ENCODE data around the gene COPS2. TPM values are rescaled to one million over a fixed set of nuclear protein-coding genes. Genes with fewer than 3 reads are reported as not detected.

The COPS2 gene
- total and polyA plus RNA-seq, 2 of the 13 experiments (the other 11 are each of a cell fraction or from before 2014, with no cell fraction given), result 37.8 to 66.3 TPM

DNA sequence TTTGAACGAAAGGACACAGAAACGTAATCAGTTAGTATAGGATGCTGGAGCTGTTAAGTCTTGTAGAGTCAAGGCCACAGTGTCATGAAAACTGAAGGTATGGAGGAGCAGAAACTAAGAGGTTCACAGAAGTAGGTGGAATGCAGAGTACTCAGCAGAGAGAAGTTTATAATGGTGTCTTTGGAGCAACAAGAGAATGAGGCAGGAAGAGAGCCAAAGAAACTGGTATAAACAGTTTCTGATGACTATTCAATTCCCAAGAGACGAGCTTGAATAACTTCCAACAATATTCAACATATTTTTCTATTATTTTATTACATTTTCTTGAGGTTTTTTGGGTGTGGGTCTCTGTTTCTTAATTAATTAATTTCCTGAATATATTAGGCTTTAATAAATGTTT, 44.3 kb upstream of the COPS2 start (continued):
- TF ChIP-seq, protein P1, sequence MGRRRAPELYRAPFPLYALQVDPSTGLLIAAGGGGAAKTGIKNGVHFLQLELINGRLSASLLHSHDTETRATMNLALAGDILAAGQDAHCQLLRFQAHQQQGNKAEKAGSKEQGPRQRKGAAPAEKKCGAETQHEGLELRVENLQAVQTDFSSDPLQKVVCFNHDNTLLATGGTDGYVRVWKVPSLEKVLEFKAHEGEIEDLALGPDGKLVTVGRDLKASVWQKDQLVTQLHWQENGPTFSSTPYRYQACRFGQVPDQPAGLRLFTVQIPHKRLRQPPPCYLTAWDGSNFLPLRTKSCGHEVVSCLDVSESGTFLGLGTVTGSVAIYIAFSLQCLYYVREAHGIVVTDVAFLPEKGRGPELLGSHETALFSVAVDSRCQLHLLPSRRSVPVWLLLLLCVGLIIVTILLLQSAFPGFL (CRISPR knock-in tag; IDR thresholded peaks at IDR 0.05), result no peak
- TF ChIP-seq ZNF850 (CRISPR knock-in tag; conservative IDR thresholded peaks at IDR 0.05), result no peak
- no peak for TF ChIP-seq IRF2 (CRISPR knock-in tag; IDR thresholded peaks at IDR 0.05)
- TF ChIP-seq, protein P2, sequence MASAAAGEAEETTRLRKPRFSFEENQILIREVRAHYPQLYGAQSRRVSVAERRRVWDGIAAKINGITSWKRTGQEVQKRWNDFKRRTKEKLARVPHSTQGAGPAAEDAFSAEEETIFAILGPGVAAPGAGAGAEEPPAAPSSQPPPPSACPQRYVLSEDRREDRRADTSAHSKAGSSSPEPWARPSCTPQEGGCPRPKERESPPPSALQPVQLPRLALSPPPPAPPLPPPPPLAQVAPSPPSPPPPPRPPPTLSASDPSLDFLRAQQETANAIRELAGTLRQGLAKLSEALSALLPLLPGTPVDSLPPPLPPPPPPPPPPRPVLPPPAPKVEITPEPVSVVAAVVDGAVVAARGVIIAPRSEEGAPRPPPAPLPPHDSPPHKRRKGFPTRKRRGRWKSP (CRISPR knock-in tag; IDR thresholded peaks at IDR 0.05), result no peak
- TF ChIP-seq SP4 (CRISPR knock-in tag; IDR thresholded peaks at IDR 0.05), result no peak
- TF ChIP-seq ZIK1 (CRISPR knock-in tag; IDR thresholded peaks at IDR 0.05; ENCODE audit: borderline replicate concordance, low read depth), result no peak

DNA sequence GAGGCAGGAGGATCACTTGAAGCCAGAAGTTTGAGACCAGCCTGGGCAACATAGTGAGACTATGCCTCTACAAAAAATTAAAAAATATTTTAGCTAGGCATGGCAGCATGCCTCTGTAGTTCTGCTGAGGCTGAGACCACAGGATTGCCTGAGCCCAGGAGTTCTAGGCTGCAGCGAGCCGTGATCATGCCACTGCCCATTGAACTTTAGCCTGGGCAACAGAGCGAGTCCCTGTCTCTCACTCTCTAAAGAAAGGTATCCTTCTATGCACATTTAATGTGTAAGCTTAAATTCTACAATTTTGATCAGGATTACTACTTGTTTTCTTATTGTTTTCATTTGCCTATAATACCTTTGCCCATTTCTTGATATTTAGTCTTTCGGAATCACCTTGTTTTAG, 41.5 kb upstream of the COPS2 start:
- ChIA-PET CTCF (ENCODE audit: low intra/inter-chr PET ratio, low total read pairs) (no interaction called here), POLR2A (no interaction called here)
- no peak for ATAC-seq
- Histone ChIP-seq H3K4me3 (replicated peaks in 1 of 3; ENCODE audit: insufficient read depth in 1 of 3, low read depth in 2 of 3, low read length in 3 of 3) (no peak overlapping the region), H3K79me2 (ENCODE audit: insufficient read depth, low read length) (no peaks in the 10 kb centered on the region), H3K36me3 (replicated peaks in 1 of 2; ENCODE audit: control insufficient read depth in 1 of 2, insufficient read depth in 2 of 2, low read length in 2 of 2) (no peaks in the 10 kb centered on the region), H3K9ac (ENCODE audit: insufficient read depth, low read depth, low read length) (no peak overlapping the region), H3K9me3 (ENCODE audit: low read length) (no peaks in the 10 kb centered on the region), H3K27me3 (ENCODE audit: control insufficient read depth in 1 of 2, insufficient read depth in 2 of 2, low read length in 2 of 2) (no peaks in the 10 kb centered on the region), H3K4me2 (ENCODE audit: low read depth, low read length) (no peak overlapping the region), H2AFZ (ENCODE audit: low read length) (no peak overlapping the region), H4K20me1 (ENCODE audit: insufficient read depth, low read length) (no peaks in the 10 kb centered on the region), H3K4me1 (ENCODE audit: insufficient read depth, low read length) (peaks cover 7% of the 10 kb centered on the region), H3K27ac (ENCODE audit: extremely low read length, insufficient read depth, low read length) (no peak overlapping the region)
- intact Hi-C loops (cut with micrococcal nuclease; ENCODE audit: unreplicated experiment) (no loop called here), in situ Hi-C loops (cut with HindIII; ENCODE audit: extremely low pct_ligation_motif_present, low pct_unique_long_range_greater_than_20kb) (no loop called here)
- TF ChIP-seq, protein P3, sequence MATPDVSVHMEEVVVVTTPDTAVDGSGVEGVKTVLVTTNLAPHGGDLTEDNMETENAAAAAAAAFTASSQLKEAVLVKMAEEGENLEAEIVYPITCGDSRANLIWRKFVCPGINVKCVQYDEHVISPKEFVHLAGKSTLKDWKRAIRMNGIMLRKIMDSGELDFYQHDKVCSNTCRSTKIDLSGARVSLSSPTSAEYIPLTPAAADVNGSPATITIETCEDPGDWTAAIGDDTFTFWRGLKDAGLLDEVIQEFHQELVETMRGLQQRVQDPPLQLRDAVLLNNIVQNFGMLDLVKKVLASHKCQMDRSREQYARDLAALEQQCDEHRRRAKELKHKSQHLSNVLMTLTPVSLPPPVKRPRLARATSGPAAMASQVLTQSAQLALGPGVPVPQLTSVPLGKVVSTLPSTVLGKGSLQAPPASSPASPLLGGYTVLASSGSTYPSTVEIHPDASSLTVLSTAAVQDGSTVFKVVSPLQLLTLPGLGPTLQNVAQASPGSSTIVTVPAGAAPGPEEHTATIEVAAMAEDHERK (CRISPR knock-in tag; IDR thresholded peaks at IDR 0.05; ENCODE audit: low read depth), result no peak
- TF ChIP-seq, protein P4, sequence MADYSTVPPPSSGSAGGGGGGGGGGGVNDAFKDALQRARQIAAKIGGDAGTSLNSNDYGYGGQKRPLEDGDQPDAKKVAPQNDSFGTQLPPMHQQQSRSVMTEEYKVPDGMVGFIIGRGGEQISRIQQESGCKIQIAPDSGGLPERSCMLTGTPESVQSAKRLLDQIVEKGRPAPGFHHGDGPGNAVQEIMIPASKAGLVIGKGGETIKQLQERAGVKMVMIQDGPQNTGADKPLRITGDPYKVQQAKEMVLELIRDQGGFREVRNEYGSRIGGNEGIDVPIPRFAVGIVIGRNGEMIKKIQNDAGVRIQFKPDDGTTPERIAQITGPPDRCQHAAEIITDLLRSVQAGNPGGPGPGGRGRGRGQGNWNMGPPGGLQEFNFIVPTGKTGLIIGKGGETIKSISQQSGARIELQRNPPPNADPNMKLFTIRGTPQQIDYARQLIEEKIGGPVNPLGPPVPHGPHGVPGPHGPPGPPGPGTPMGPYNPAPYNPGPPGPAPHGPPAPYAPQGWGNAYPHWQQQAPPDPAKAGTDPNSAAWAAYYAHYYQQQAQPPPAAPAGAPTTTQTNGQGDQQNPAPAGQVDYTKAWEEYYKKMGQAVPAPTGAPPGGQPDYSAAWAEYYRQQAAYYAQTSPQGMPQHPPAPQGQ (CRISPR knock-in tag; IDR thresholded peaks at IDR 0.05; ENCODE audit: borderline replicate concordance), result no peak
- no peak for TF ChIP-seq IRX3 (CRISPR knock-in tag; IDR thresholded peaks at IDR 0.05; ENCODE audit: borderline replicate concordance, low read depth)
- FAIRE-seq, result no peak
- DNase-seq (ENCODE audit: low spot score), result no peak
- 85% methylated on average over 4 of the region's 4 CpGs for WGBS (ENCODE audit: low lambda C conversion rate)
- no TSS peak for BruUV-seq (replicated peaks)

Measured in HepG2 (cell line).